HUDEP-2 (cell line): ENCODE results near the gene MAST3.

Experiments used
- DNase-seq, 76 experiments: peaks; one replicate each; lab custom pipeline; 2025; ENCODE audit not compliant: unreplicated experiment in 76 of 76; lab: John Stamatoyannopoulos, UW

MAST3 gene

DNA sequence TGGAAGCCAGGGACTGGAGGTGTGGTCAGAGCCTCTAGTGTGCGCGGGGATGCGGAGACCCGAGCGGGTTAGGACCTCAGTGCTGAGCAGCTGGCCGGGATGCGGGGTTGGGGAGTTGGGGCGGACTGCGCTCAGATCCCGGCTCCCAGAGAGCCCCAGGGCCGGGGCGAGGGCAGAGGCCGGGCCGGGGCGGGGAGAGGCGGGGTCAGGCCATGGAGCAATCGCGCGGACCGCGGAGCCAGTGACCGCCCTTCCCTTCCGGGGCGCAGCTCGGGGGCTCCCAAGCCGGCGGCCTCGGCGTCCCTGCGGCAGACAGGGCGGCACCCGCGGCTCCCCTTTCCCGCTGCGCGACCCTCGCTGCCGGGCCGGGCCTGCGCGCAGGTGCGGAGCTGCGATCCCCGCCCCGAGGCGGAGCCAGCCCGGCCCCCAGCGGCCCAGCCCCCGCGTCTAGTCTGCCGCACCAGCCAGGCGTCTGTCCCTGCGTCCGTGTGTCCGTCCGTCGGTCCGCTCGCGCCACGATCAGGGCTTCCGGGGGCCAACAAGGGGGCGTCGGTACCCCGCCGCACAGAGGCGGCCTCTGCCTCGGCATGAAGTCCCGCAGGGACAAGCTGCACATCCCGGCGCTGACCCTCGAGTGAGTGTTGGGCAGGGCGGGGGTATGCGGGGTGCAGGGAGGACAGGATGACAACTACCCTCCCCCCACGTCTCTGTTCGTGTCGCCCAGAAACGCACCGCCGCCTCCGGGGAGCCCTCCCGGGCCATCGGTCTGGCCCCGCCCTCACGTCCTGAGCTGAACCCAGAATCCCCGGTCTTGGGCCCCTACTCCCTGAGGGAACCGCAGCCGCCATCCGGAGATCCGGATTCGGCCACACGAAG is 12.4 kb downstream of the MAST3 start:
- DNase-seq: peak in 34 of 76 experiments; percentile 19 to 66 (median 46)

GRCh38 chr19:18110609-18111232 is 13.1 kb downstream of the MAST3 start:
- no peak for DNase-seq

DNA sequence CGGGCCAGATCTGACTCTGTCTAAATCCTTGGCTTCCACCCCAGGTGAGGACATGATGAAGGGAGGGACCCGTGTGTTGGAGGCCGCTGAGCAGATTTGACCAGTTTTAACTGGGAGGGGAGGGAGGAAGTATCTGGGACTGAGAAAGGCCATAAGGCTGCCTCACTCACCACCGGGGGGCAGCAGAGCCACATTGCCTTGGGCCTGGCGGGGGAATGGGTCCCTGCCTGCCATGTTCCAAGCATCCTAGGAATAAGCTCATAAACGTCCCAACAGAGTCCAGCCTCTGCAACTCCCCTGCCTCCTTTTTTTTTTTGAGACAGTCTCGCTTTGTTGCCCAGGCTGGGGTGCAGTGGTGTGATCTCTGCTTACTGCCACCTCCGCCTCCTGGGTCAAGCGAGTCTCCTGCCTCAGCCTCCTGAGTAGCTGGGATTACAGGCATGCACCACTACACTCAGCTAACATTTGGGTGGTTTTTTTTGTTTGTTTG is 15.5 kb downstream of the MAST3 start:
- peak in 71 of 76 experiments; percentile 25 to 93 (median 79) for DNase-seq

- DNase-seq: no peak
These were observed 16.2 kb downstream of the MAST3 start for GRCh38 chr19:18113827-18114226.

DNA sequence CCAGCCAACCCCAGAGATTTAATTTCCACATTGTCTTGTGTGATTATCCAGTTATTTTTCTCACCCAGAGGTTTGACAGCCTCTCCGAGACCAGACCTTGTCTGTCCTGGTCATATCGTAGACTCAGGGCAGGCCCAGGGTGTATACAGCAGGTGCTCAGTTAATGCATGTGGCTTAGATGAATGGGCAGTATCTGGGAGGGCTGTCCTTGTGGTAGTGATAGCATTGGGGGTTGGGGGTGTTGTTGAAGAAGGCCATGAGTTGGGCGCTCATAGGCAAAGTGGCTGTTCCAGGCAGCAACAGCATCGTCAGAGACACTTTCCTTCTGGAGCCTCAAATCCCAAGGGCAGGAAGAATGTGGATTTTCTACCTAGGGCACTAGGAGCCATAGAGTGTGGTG is 16.9 kb downstream of the MAST3 start:
- DNase-seq: no peak

- peak in 1 of 76 experiments; percentile 59 for DNase-seq
These were observed 19.8 kb downstream of the MAST3 start for GRCh38 chr19:18117364-18117691.

- peak in 75 of 76 experiments; percentile 60 to 99 (median 94) for DNase-seq
These were observed 20.3 kb downstream of the MAST3 start for GRCh38 chr19:18117692-18118378.

DNA sequence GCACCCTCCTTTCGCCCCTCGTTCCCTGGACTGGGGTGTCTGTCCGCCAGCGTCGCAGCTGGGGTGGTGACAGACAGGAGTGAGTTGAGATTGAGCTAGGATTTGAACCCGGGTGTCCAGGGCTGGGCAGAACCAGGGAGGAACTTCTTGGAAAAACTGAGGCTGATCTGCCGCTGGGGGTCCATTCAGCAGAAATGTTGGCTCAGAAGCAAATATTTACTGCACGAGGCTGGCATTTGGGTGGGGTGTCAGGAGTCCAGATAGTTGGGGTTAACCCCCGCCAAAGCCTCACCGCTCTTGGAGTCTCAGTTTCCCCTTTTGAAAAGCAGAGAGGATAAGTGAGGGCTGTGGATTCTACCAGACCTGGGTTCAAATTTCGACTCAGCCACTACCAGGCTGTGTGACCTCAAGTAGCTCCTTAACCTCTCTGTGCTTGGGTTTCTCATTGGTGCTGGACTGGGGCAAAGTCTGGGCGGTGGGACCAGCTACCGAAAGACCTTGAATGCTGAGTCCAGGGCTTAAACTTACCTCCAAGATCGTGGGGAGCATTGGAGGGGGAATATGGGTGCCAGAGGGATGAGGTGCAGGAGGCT is 20.9 kb downstream of the MAST3 start:
- no peak for DNase-seq

DNA sequence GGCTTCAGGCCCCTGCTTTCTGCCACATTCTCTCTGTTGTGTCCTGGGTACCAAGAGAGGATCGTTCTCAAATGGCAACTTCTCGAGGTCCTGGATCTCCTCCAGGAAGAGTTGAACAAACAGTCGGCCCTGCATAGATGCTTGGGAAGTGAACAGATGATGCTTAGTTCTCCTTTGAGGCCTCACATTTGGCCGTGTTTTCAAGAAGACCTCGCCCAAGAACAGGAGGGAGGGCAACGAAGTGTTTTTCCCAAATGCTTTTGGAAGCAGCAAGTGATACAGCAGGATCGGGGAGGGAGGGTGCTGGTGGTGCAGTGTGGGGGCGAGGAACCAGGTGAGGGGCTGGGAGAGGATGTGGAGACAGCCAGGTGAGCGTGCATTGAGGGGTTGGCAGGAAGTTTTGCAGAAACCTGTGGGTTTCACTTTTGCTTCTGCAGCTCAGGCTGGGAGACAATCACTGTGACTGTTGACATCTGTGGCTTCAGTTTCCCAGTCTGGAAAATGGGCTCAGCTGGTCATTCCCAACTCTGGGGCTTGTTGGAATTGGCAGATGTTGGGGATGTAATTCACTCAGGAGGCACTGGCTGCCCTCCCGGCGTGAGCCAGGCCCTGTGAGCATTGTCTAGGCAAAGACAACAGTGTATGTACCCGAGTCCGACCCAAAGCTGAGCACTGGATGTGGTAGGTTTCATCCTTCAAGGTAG is 21.6 kb downstream of the MAST3 start:
- no peak for DNase-seq

DNA sequence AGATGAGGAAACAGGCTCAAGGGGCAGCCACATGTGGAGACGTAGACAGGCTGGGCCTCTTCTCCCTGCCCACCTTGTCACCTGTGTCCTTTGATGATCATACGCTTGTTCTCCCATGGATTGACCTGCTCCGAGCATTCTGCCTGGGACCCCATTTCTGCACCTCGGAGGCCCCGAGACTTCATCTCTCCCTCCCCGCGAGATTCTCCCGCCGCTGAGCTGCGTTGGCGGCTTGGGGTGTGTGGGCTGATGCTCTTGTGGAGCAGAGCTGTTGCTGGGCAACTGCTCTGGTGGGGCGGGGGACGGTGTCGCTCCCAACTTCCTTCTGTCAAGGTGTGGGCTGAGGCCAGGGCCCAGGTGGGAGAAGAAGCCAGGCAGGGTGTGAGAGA is 22.1 kb downstream of the MAST3 start:
- no peak for DNase-seq

DNA sequence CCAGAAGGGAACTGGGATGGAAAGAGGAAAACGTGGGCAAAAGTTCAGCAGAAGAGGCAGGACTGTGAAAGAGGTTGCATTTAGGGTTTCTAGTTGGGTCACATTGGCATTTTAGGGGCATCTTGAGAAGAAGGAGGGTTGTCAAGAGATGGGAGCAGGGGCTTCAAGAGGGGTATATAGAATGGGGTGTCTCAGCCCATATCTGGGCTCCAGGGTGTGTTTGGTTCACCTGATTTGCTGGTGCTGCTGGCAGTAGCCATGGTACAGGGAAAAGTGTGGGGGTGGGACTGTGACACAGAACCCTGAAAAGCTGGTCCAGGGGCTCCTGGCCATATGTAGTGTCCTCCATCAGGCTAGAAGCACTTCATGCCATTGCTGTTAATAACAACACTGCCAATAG is 22.5 kb downstream of the MAST3 start:
- DNase-seq: no peak

- no peak for DNase-seq
These were observed 23.6 kb downstream of the MAST3 start for GRCh38 chr19:18121166-18121565.

- DNase-seq: no peak
These were observed 24.8 kb downstream of the MAST3 start for GRCh38 chr19:18122424-18122823.

DNA sequence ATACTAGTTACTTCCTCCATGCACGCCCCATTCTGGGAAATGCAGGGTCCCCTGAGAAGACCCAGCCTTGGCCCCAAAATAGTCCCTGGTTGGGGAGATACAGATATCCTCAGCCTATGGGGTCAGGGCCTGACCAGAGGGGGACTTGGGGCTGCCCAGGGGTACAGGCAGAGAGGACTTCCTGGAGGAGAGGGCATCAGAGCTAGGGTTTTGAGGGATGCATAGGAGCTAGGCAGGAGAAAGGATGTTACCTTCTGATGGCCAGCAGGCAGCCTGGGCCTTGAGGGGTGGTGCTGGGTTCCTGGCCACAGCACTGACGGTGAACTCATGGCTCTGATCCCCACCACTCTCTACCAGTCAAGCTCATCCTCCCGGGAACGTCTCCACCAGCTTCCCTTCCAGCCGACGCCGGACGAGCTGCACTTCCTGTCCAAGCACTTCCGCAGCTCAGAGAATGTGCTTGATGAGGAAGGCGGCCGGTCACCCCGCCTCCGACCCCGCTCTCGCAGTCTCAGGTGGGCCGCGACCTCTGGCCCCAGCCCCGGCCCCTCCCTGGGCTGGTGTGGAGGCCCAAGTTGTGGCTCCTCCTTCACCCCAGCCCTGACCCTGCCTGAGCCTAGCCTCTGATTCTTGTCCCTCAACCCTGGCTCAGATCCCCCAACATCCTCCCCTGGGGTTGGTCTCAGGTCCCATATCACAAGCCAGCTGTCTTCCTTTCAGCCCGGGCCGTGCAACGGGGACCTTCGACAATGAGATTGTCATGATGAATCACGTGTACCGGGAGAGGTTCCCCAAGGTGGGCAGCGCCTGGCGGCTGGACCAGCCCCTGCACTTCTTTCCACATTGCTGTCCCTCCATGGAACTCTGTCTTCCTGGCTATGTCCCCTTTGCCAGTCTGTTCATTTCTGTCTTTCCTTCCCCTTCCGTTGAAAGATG is 25.6 kb downstream of the MAST3 start:
- DNase-seq: no peak

- no peak for DNase-seq
These were observed 26.2 kb downstream of the MAST3 start for GRCh38 chr19:18123819-18124218.

DNA sequence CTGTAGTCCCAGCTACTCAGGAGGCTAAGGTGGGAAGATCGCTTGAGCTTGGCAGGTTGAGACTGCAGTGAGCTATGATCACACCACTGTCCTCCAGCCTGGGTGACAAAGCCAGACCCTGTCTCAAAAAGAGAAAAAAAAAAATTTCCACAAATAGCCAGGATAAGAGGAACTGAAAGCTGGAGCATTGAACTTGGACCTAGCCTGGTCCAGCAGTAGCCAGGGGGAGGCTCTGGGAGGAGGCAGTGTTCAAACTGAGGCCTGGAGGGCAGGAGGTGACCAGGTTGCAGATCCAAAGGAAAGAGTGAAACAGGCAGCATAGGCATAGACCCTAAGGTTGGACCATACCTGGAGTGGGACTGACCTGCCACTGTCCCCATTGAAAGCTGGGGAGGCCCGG is 28.5 kb downstream of the MAST3 start:
- DNase-seq: no peak

GRCh38 chr19:18128044-18128443 is 30.5 kb downstream of the MAST3 start:
- no peak for DNase-seq

- DNase-seq: no peak
These were observed 31.2 kb downstream of the MAST3 start for GRCh38 chr19:18128805-18129204.

DNA sequence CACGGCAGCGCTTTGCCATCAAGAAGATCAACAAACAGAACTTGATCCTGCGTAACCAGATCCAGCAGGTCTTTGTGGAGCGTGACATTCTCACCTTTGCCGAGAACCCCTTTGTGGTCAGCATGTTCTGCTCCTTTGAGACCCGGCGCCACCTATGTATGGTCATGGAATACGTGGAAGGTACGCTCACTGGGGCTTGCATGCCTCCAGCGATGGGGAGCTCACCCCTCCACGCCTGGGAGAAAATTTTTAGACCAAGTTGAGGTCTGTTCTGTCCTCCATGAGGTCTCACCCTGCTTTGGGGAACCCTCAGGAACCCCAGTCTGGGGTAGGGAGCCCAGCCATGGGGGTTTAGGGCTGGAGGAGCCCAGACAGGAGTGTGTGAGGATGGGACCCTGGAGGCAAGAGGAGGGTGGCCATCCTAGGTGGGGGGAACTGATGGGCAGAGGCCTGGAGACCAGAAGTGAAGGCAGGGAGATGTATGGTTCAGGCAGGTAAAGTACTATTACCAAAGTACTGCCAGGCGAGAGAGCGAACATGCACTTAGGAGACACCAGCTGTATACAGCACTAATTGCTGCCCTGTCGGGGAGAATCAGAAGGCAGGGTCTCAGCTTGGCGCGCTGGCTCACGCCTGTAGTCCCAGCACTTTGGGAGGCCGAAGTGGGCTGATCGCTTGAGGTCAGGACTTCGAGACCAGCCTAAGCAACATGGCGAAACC is 33.1 kb downstream of the MAST3 start:
- DNase-seq: no peak
